IPS-18a (cell line): ENCODE measurements around the gene CMIP.

Source experiments
- H3K27ac ChIP-seq: one replicate; pipeline ENCODE4 v1.5.1; 2013; ENCODE audit warnings: low read length
- H3K27me3 ChIP-seq: one replicate; pipeline ENCODE4 v1.6.1; 2013; ENCODE audit warnings: mild to moderate bottlenecking, low read length; ENCODE audit not compliant: control insufficient read depth, insufficient read depth
- H3K36me3 ChIP-seq: one replicate; pipeline ENCODE4 v1.6.1; 2013; ENCODE audit warnings: low read depth, low read length; ENCODE audit not compliant: control insufficient read depth
- H3K4me1 ChIP-seq: one replicate; pipeline ENCODE4 v1.6.1; 2013; ENCODE audit warnings: low read depth, low read length; ENCODE audit not compliant: control insufficient read depth
- H3K4me3 ChIP-seq: one replicate; pipeline ENCODE4 v1.5.1; 2013; ENCODE audit warnings: low read length
- H3K9ac ChIP-seq: one replicate; pipeline ENCODE4 v1.6.1; 2013; ENCODE audit warnings: mild to moderate bottlenecking, low read length, moderate library complexity
- H3K9me3 ChIP-seq: one replicate; pipeline ENCODE4 v1.6.1; 2013; ENCODE audit warnings: low read depth, low read length; ENCODE audit not compliant: control insufficient read depth

CMIP gene

DNA sequence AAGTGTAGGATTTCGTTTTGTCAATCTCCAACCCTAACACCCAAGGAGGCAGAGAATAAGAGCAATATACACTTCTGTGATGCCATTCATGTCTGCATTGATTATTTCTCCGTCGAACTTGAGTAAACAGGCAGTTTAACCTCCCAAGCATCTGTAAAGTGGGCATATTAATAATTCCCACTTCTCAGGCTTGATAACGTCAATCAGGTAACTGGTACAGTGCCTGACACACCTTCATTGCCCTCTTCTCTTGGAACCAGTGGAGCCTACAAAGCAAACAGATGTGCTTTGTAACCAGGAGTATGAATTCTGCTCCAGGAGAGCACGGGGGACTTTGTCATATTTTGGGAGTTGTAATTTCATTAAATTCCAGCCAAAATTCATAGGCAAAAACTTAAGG lies 302.0 kb downstream of the CMIP start:
- Histone ChIP-seq H3K9ac (no peak overlapping the region), H3K36me3 (no peaks in the 10 kb centered on the region), H3K4me1 (no peaks in the 10 kb centered on the region), H3K9me3 (no peaks in the 10 kb centered on the region), H3K4me3 (peak overlapping the region; percentile 56), H3K27ac (no peak overlapping the region), H3K27me3 (no peaks in the 10 kb centered on the region)

DNA sequence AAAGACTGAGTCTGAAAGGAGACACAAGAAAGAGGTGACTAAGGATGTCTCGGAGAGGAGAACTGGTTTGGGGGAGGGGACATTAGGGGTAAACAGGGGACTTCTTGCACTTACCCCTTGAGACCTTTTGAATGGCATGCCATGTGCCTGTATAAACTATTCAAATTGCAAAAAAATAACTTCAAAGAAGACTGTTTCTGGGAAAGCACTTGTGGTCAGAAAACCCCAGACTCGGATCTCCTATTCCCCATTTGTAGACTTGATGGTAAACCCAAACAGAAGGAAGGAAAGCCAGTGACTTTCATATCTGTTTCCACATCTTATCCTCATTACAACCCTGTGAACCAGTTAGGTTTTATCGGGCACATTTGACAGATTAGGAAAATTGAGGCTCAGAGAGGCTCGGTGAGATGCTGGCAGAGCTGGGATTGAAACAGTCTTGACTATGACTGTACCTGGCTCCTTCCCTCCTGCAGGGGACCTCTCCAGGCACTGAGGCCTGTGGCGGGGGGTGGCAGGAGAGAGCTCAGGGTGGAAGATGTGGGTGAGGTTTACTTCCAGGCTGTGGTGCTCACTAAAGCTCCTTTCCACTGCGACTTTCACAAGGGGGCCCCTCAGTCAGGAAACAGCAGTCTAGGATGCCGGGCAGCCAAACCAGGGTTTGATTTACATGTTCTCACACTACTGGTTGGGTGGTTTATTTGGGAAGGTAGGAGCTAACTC lies 304.0 kb downstream of the CMIP start:
- no peaks in the 10 kb centered on the region for H3K27me3 ChIP-seq
- no peaks in the 10 kb centered on the region for H3K4me1 ChIP-seq
- no peak overlapping the region for H3K9ac ChIP-seq
- H3K36me3 ChIP-seq, result no peaks in the 10 kb centered on the region
- no peak overlapping the region for H3K27ac ChIP-seq
- H3K4me3 ChIP-seq, result no peak overlapping the region
- no peaks in the 10 kb centered on the region for H3K9me3 ChIP-seq

DNA sequence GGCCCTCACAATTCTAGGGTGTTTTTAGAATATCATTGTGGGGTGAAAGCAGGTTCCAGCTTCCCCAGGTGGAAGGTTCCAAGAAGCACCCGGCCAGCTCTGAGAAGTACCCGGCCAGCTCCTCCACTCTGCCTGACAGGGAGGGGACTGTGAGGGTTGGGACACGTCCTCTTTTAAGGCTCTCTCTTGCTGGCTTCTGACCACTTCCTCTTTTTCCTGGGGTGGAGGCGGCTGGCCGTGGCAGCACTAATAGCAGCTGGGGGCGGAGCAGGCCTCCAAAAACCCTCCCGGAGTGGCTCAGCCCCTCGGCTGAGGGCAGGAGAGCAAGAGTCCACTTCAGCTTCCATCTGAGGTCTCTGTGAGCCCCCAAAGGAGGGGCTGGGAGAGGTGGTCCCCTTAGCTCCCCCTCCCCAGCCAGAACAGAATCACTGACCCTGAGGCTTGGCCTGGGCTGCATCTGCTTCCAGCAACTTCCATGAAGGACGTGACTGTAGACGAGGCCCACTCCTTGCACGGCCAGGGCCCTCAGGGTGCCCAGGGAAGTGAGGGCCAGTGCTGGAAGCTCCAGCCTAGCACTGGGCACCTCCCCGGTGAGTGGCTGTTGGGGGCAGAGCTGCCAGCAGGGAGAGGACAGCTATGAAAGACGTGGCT lies 307.7 kb downstream of the CMIP start:
- Histone ChIP-seq H3K4me1 (no peaks in the 10 kb centered on the region), H3K4me3 (no peak overlapping the region), H3K27ac (no peak overlapping the region), H3K27me3 (no peaks in the 10 kb centered on the region), H3K36me3 (no peaks in the 10 kb centered on the region), H3K9ac (no peak overlapping the region), H3K9me3 (no peaks in the 10 kb centered on the region)

DNA sequence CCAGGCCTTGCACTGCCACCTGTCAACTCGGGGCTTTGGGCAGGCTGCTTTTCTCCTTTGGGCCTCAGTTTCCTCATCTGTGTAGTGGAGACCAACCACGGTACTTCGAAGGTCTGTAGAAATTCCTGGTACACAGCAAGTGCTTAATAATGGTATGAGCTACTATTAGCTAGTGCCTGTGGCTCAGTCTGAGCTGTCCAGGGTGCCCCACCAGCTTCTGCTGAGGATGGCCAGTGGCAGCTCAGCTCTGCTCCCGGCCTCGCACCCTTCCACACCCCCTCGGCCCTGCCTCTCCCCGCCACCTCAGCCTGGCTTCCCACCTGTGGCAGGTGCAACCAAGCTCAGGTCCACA lies 308.2 kb downstream of the CMIP start:
- no peak overlapping the region for H3K9ac ChIP-seq
- H3K4me3 ChIP-seq, result no peak overlapping the region
- no peaks in the 10 kb centered on the region for H3K4me1 ChIP-seq
- no peak overlapping the region for H3K27ac ChIP-seq
- no peaks in the 10 kb centered on the region for H3K27me3 ChIP-seq
- no peaks in the 10 kb centered on the region for H3K9me3 ChIP-seq
- H3K36me3 ChIP-seq, result no peaks in the 10 kb centered on the region

DNA sequence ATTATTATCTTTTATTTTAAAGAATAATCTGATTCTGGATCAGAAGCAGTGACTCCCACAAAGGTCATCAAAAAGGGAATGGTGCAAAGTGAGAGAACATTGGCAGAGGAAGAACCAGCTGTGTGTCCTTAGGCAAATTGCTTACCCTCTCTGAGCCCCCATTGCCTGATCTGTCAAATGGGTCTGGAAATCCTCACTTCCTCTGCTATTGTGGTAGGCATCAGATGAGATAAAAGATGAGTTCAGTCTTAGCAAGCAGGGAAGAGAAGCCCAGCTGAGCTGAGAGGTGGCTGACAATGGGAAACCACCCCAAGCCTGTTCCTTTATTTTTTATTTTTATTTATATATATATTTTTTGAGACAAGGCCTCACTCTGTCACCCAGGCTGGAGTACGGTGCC lies 310.2 kb downstream of the CMIP start:
- no peak overlapping the region for H3K9ac ChIP-seq
- no peaks in the 10 kb centered on the region for H3K36me3 ChIP-seq
- H3K9me3 ChIP-seq, result no peaks in the 10 kb centered on the region
- H3K4me1 ChIP-seq, result no peaks in the 10 kb centered on the region
- H3K27ac ChIP-seq, result no peak overlapping the region
- H3K4me3 ChIP-seq, result no peak overlapping the region
- H3K27me3 ChIP-seq, result no peaks in the 10 kb centered on the region

DNA sequence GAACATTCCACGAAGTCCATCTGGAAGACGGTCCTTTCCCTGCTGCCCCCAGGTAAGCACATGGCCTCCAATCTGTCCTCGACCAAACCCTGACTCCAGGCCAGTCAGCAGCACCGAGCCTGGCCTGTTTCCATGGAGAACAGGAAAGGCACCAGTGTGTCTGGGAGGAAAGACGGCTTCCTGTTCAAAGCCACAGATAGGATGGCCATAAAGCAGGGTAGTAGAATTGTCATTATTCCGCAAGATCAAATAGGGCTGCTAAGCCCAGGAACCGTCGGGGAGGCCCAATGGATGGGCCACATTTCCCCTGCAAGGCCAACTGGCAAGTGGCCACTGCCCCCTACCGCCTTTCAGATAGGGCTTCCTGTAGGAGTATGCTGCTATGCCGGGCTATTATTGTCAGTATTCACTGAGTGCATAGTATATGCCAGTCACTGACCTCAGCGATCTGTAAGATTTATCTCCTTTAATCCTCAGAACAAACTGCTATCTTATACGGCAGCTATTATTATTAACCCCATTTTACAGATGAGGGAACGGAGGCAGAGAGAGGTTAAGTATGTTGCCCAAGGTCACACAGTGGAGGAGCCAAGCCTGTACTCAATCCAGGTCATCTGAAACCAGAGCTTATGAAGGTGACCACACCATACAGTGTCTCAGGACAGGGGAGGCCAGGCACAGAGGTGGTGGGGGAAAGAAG lies 311.5 kb downstream of the CMIP start:
- Histone ChIP-seq H3K4me1 (no peaks in the 10 kb centered on the region), H3K9me3 (no peaks in the 10 kb centered on the region), H3K4me3 (no peak overlapping the region), H3K27me3 (no peaks in the 10 kb centered on the region), H3K9ac (no peak overlapping the region), H3K27ac (no peak overlapping the region), H3K36me3 (no peaks in the 10 kb centered on the region)

DNA sequence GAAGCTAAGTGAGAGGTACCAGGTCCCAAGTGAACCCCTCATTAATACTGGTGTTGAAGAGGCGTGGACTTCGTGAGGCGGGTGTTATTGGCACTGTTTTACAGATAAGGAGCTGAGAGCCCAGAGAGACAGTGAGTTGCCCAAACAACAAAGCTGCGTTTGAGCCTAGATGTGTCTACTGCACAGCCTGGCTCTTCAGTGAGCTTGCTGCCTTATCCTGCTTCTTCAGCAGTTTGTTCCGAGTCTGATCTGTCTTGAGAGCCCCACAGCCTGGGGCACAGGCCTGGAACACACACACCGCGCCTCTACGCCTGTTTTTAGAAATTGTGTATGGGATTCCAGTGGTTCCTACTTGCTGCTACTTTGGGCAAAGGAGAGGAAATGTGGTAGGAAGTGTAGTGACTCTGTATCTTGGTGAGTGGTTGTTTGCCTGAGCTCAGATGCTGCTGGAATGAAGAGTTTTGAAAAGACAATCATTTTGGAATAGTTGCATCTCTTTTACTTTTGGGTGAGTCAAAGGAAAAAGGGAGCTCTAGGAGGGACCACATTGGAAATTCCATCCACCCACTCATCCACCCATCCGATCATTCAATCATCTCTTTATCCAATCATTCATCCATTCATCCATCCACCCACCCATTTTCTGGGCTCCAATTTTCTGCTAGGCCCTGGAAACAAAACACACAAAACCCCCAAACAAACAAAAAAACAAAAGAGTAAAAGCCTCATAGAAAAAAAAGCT lies 312.2 kb downstream of the CMIP start:
- H3K9me3 ChIP-seq, result no peaks in the 10 kb centered on the region
- H3K4me1 ChIP-seq, result no peaks in the 10 kb centered on the region
- no peaks in the 10 kb centered on the region for H3K27me3 ChIP-seq
- no peak overlapping the region for H3K4me3 ChIP-seq
- H3K27ac ChIP-seq, result no peak overlapping the region
- no peak overlapping the region for H3K9ac ChIP-seq
- H3K36me3 ChIP-seq, result no peaks in the 10 kb centered on the region

DNA sequence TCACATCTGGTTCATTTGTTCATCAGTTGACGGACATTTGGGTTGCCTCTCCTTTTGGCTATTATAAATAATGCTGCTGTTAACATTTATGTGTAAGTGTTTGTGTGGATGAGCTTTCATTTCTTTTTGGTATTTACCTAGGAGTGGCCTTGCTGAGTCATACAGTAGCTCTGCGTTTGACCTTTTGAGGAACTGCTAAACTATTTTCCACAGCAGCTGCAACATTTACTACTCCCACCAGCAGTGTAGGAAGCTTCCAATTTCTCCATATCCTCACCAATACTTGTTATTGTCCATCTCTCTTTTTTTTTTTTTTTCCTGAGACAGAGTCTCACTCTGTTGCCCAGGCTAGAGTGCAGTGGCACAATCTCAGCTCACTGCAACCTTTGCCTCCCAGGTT lies 313.8 kb downstream of the CMIP start:
- H3K9me3 ChIP-seq, result no peaks in the 10 kb centered on the region
- no peak overlapping the region for H3K9ac ChIP-seq
- no peak overlapping the region for H3K4me3 ChIP-seq
- H3K36me3 ChIP-seq, result no peaks in the 10 kb centered on the region
- no peaks in the 10 kb centered on the region for H3K27me3 ChIP-seq
- H3K27ac ChIP-seq, result no peak overlapping the region
- no peaks in the 10 kb centered on the region for H3K4me1 ChIP-seq
